GM12801 (cell line): Measurements from ENCODE around the gene SGPP2.

Experiments used
- CTCF ChIP-seq: IDR thresholded peaks from one replicate; pipeline ENCODE4 v1.5.1; 2011; ENCODE audit warnings: control low read depth; ENCODE audit not compliant: insufficient read length; ENCODE audit errors: extremely low read depth

SGPP2 gene

DNA sequence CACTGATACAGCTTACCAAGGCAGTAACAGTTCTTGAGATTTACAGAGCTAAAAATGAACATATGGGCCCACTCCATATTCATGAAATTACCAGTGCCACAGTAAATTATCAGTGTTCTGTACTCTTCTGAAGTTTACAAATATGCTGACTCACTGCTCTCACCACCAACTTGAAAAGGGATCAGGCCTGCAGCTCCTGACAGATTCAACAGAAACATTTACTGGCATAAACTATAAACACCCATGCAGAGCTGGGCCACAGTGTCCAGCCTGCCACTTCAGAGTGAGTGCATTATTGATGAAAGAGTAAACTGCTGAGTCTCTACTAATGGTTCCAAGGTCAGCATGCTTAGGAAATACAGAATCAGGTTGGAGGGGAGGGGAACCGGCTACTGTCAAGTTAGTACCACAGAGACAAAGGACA is 148.4 kb downstream of the SGPP2 start:
- no peak for TF ChIP-seq CTCF

DNA sequence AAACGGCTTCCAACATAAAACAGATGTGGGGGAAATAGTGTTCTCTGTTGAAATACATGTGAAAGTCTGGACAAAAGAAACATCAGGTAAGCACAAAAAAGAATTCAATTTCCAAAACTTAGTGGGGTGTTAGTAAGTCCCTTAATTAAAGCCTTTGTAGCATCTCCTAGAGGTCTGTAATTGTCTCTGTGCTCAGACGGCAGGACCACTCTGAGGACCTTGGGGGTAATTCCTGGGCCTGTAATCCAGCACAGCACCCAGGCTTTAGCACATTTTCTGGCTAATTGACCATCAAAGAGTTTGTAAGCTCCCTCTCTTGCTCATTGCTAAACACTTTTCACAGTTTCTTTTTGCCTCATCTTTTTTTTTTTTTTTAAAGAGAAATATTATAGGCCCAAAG is 151.3 kb downstream of the SGPP2 start:
- no peak for TF ChIP-seq CTCF

DNA sequence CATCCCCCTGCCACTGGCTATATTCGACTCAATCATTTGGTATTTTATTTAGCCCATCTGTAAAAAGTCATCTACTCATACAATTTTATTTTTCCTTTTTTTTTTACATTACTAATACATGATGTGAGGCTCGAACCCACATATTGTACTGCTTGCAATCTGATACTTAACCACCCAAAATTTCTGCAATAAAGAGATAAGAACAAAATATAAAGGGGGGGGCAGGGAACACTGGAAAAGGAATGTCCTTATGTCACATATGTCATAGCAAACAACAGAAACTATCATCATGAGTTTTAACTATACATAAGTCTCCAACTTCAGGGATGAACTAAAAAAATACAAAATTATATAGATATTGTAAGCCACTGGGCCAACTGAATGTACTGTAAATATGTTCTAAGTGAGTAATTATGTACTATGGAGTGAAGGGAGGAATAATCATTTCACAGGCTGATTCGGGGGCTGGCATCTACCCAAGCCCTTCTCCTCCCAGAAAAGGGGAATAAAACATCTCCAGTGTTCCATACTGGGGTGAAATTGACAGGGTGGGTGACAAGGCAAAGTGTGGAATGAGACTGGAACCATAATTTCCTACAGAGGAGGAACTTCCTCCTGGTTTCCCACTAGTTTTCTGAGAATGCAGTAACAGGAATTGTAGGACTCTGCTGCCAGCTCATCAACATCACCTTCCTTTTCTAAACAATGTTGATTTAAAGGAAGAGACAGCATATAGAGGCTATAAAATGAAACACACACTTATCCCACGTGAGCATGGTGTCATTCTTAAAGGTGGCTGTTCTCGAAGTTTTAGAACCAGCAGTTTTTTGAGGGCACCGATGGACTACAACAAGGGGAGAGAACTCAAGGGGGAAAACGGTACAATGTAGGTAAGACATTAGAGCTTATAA is 152.1 kb downstream of the SGPP2 start:
- no peak for TF ChIP-seq CTCF

GRCh38 chr2:222577341-222577740 is 153.0 kb downstream of the SGPP2 start:
- no peak for TF ChIP-seq CTCF

DNA sequence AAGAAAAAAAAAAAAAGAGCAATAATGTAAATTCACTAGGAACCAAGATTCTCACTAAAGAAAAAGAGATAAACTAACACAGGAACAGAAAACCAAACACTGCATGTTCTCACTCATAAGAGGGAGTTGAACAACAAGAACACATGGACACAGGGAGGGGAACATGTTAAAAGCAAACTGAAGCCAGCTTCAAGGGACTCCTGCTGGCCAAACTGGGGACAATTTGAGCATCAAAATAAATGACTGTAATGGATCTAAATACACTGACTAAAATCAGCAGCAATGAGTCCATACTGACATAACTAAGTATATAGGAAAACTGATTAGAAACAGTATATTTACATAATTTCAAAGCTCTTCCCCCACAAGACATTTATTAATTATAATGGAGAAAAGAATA is 158.6 kb downstream of the SGPP2 start:
- TF ChIP-seq CTCF, result no peak

GRCh38 chr2:222591661-222592060 is 167.3 kb downstream of the SGPP2 start:
- TF ChIP-seq CTCF, result no peak

GRCh38 chr2:222592176-222592575 is 167.8 kb downstream of the SGPP2 start:
- TF ChIP-seq CTCF, result no peak
